IMR-90 (cell line): ENCODE data around the gene AAK1. TPM values are rescaled to one million over a fixed set of nuclear protein-coding genes. Genes with fewer than 3 reads are reported as not detected.

Experiments used
- ATAC-seq: fragments of 200-7000 bp; cut with Tn5 transposase; 2 replicates; pipeline ENCODE4 v1.9.1; 2020; ENCODE audit warnings: low read depth, mild to moderate bottlenecking, moderate library complexity
- BruUV-seq: library from RNA; stranded (reverse); fragments of 400-500 nt; replicated peaks from 2 replicates; lab custom pipeline; 2021; lab: Mats Ljungman, UMichigan
- CTCF ChIA-PET: fragments of 300-600 bp; formaldehyde crosslinking; extraction: SDS; loops from one replicate; lab custom pipeline; 2021; ENCODE audit warnings: antibody characterized with exemption; lab: Yijun Ruan, JAX
- POLR2A ChIA-PET: fragments of 300-600 bp; sonication (Branson Sonifier 250); formaldehyde crosslinking; loops from one replicate; lab custom pipeline; 2022; ENCODE audit warnings: antibody characterized with exemption; ENCODE audit not compliant: unreplicated experiment; lab: Charles Lee
- DNase-seq: peaks from one replicate; pipeline ENCODE4 v3.0.0; 2013
- H2AFZ ChIP-seq: replicated peaks from 2 replicates; pipeline ENCODE3; 2013; ENCODE audit warnings: low read length, mild to moderate bottlenecking; ENCODE audit not compliant: poor library complexity
- H2AK5ac ChIP-seq: 2 replicates; pipeline ENCODE4 v1.6.1; 2013; ENCODE audit warnings: low read depth, low read length, inconsistent platforms
- H2AK9ac ChIP-seq: replicated peaks from 2 replicates; pipeline ENCODE3; 2013; ENCODE audit warnings: mild to moderate bottlenecking, low read depth, low read length, moderate library complexity; ENCODE audit not compliant: poor library complexity
- H2BK120ac ChIP-seq: 2 replicates; pipeline ENCODE4 v1.6.1; 2013; ENCODE audit warnings: low read depth, low read length, inconsistent platforms
- H2BK15ac ChIP-seq: 3 replicates; pipeline ENCODE4 v1.6.1; 2013; ENCODE audit warnings: low read depth, low read length, inconsistent platforms
- H2BK20ac ChIP-seq: 2 replicates; pipeline ENCODE4 v1.6.1; 2013; ENCODE audit warnings: low read depth, mild to moderate bottlenecking, inconsistent platforms, low read length, moderate library complexity
- H2BK5ac ChIP-seq: 2 replicates; pipeline ENCODE4 v1.6.1; 2013; ENCODE audit warnings: mild to moderate bottlenecking, low read depth, low read length, inconsistent platforms; ENCODE audit not compliant: poor library complexity, severe bottlenecking
- H3K14ac ChIP-seq: replicated peaks from 2 replicates; pipeline ENCODE4 v1.6.1; 2013; ENCODE audit warnings: low read depth, low read length, inconsistent platforms
- H3K18ac ChIP-seq: 2 replicates; pipeline ENCODE4 v1.6.1; 2013; ENCODE audit warnings: low read depth, low read length, control low read depth
- H3K23ac ChIP-seq: 2 replicates; pipeline ENCODE4 v1.6.1; 2013; ENCODE audit warnings: low read depth, low read length, inconsistent platforms
- H3K27ac ChIP-seq: 2 replicates; pipeline ENCODE4 v1.5.1; 2013; ENCODE audit warnings: mild to moderate bottlenecking, control low read depth, low read length; ENCODE audit not compliant: insufficient read depth
- H3K27me3 ChIP-seq: 2 replicates; pipeline ENCODE4 v1.6.1; 2013; ENCODE audit warnings: low read length; ENCODE audit not compliant: control insufficient read depth, insufficient read depth
- H3K36me3 ChIP-seq: 2 replicates; pipeline ENCODE4 v1.6.1; 2013; ENCODE audit warnings: low read length, mixed read lengths; ENCODE audit not compliant: control insufficient read depth, insufficient read depth
- H3K4ac ChIP-seq: 2 replicates; pipeline ENCODE4 v1.6.1; 2013; ENCODE audit warnings: low read depth, low read length, inconsistent platforms
- H3K4me1 ChIP-seq: 2 replicates; pipeline ENCODE4 v1.6.1; 2013; ENCODE audit warnings: low read length, mixed read lengths; ENCODE audit not compliant: control insufficient read depth, insufficient read depth
- H3K4me2 ChIP-seq: 2 replicates; pipeline ENCODE4 v1.6.1; 2013; ENCODE audit warnings: low read depth, mild to moderate bottlenecking, control low read depth, low read length, moderate library complexity
- H3K4me3 ChIP-seq: 2 replicates; pipeline ENCODE4 v1.5.1; 2013; ENCODE audit warnings: low read depth, mild to moderate bottlenecking, control low read depth, low read length, moderate library complexity; ENCODE audit not compliant: insufficient read depth
- H3K56ac ChIP-seq: 2 replicates; pipeline ENCODE4 v1.6.1; 2013; ENCODE audit warnings: low read length, inconsistent platforms; ENCODE audit not compliant: insufficient read depth; ENCODE audit errors: extremely low read depth
- H3K79me1 ChIP-seq, 2 experiments: 2 replicates each; pipeline ENCODE4 v1.6.1; 2013; ENCODE audit warnings: low read length in 2 of 2, inconsistent platforms in 1 of 2, low read depth in 1 of 2
- H3K9ac ChIP-seq: 2 replicates; pipeline ENCODE4 v1.6.1; 2013; ENCODE audit warnings: low read depth, low read length, control low read depth
- H3K9me1 ChIP-seq: 2 replicates; pipeline ENCODE4 v1.6.1; 2013; ENCODE audit warnings: low read length, inconsistent platforms; ENCODE audit not compliant: insufficient read depth
- H3K9me3 ChIP-seq: 2 replicates; pipeline ENCODE4 v1.6.1; 2013; ENCODE audit warnings: low read length; ENCODE audit not compliant: control insufficient read depth, insufficient read depth
- H4K20me1 ChIP-seq: 2 replicates; pipeline ENCODE4 v1.6.1; 2013; ENCODE audit warnings: low read length, inconsistent platforms; ENCODE audit not compliant: insufficient read depth
- H4K5ac ChIP-seq: 2 replicates; pipeline ENCODE4 v1.6.1; 2013; ENCODE audit warnings: mild to moderate bottlenecking, low read depth, low read length, control low read depth
- H4K8ac ChIP-seq, 2 experiments: 2 replicates each; pipeline ENCODE4 v1.6.1; 2013; ENCODE audit warnings: low read depth in 2 of 2, low read length in 2 of 2, control low read depth in 1 of 2, inconsistent platforms in 1 of 2
- H4K91ac ChIP-seq: 2 replicates; pipeline ENCODE4 v1.6.1; 2013; ENCODE audit warnings: low read depth, low read length, inconsistent platforms; ENCODE audit not compliant: insufficient read depth
- BHLHE40 ChIP-seq: fragments of 150-350 bp; IDR thresholded peaks from 2 replicates; pipeline ENCODE4 v1.6.1; 2016; ENCODE audit warnings: mild to moderate bottlenecking, low read depth, low read length
- CEBPB ChIP-seq: IDR thresholded peaks from 2 replicates; pipeline ENCODE4 v1.6.1; 2012; ENCODE audit warnings: low read depth, low read length, improper control_type of control experiment
- CHD1 ChIP-seq: IDR thresholded peaks from 2 replicates; pipeline ENCODE4 v1.6.1; 2012; ENCODE audit warnings: low read depth, low read length, improper control_type of control experiment
- MAFK ChIP-seq: IDR thresholded peaks from 2 replicates; pipeline ENCODE4 v1.6.1; 2012; ENCODE audit warnings: low read depth, low read length, improper control_type of control experiment
- MAZ ChIP-seq: IDR thresholded peaks from 2 replicates; pipeline ENCODE4 v1.6.1; 2012; ENCODE audit warnings: low read depth, mild to moderate bottlenecking, low read length, improper control_type of control experiment, moderate library complexity, borderline replicate concordance
- MXI1 ChIP-seq: IDR thresholded peaks from 2 replicates; pipeline ENCODE4 v1.6.1; 2012; ENCODE audit warnings: low read depth, mild to moderate bottlenecking, low read length, moderate library complexity, borderline replicate concordance
- NFE2L2 ChIP-seq: fragments of 150-350 bp; IDR thresholded peaks from 2 replicates; pipeline ENCODE4 v1.6.1; 2016; ENCODE audit warnings: low read depth, mild to moderate bottlenecking, low read length
- POLR2A ChIP-seq: IDR thresholded peaks from 2 replicates; pipeline ENCODE4 v1.6.1; 2012; ENCODE audit warnings: mild to moderate bottlenecking, low read depth, low read length
- RAD21 ChIP-seq: IDR thresholded peaks from 2 replicates; pipeline ENCODE4 v1.6.1; 2012; ENCODE audit warnings: low read length, improper control_type of control experiment
- SMC3 ChIP-seq: fragments of 150-350 bp; IDR thresholded peaks from 2 replicates; pipeline ENCODE4 v1.6.1; 2016; ENCODE audit warnings: low read depth, mild to moderate bottlenecking, antibody characterized with exemption, low read length, moderate library complexity
- WGBS, 2 experiments: methylation state at CpG; one replicate each; pipeline versions ENCODE4 v1.1.5 to v1.1.7; 2013; ENCODE audit warnings: missing lambda C conversion rate in 2 of 2; ENCODE audit not compliant: insufficient read length in 1 of 2; ENCODE audit errors: extremely low coverage in 2 of 2; 5-methylcytosine and 5-hydroxymethylcytosine counted together
- dilution Hi-C: fragments of 300-500 bp; cut with HindIII; formaldehyde crosslinking; loops from one replicate; pipeline ENCODE4 v1.14.3; 2018; ENCODE audit warnings: low sequenced_read_pairs; ENCODE audit not compliant: unreplicated experiment
- in situ Hi-C: fragments of 300-500 bp; cut with MboI; formaldehyde crosslinking; loops from 3 replicates; pipeline ENCODE4 v1.14.3; 2019; ENCODE audit warnings: low sequenced_read_pairs, inconsistent platforms, mixed read lengths
- intact Hi-C: fragments of 100-400 bp; cut with micrococcal nuclease; formaldehyde crosslinking; loops from 2 replicates; pipeline ENCODE4 v1.10.0; 2022
- polyA plus RNA-seq, 3 experiments: library from polyadenylated mRNA; depleted of rRNA; stranded (reverse); fragments of >200 nt; gene quantifications; 2 replicates each; pipeline ENCODE4 v1.2.3, GENCODE V29; 2012; ENCODE audit warnings: low replicate concordance in 1 of 3
- total RNA-seq: library from RNA; depleted of rRNA; stranded (reverse); fragments of >200 nt; gene quantifications from 2 replicates; pipeline ENCODE4 v1.2.3, GENCODE V29; 2012
- TF ChIP-seq, protein P1 (sequence below): conservative IDR thresholded peaks from 2 replicates; pipeline ENCODE4 v1.5.1; 2012; ENCODE audit warnings: mild to moderate bottlenecking, low read depth, low read length, improper control_type of control experiment
- TF ChIP-seq, protein P2 (sequence below): fragments of 150-350 bp; IDR thresholded peaks from 2 replicates; pipeline ENCODE4 v1.6.1; 2016; ENCODE audit warnings: low read depth, mild to moderate bottlenecking, low read length, moderate library complexity, borderline replicate concordance
- TF ChIP-seq, protein P3 (sequence below): fragments of 150-350 bp; IDR thresholded peaks from 2 replicates; pipeline ENCODE4 v1.6.1; 2017; ENCODE audit warnings: mild to moderate bottlenecking, antibody characterized with exemption, low read length, low read depth

The AAK1 gene
- total and polyA plus RNA-seq, 2 of the 4 experiments (the other 2 are of a cell fraction), result 21.9 to 26.5 TPM

DNA sequence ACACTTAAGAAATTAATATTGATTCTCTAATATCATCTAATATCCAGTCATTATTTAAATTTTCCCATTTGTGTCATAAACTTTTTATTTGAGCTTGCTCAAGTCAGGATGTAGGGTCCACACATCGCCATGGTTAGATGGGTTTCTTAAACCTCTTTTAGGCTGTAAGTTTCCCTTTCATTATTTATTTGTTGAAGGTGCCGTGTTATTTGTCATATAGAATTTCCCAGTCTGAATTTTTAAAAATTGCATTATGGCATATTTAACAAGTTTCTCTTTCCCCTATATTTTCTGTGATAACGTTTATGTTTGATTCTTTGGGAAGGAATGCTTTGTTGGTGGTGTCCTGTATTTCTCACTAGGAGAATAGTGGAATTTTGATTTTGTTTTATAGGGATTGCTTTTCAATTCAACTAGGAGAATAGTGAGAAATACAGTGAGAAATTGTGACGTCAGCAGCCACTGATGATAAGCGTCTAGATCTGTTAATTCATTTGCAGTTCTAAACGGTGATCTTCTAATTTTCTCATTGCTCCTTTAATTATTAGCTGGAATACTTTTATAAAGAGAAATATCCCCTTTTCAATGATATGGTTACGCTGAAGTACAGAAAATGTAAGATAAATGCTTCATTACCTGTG, 44.6 kb upstream of the AAK1 start:
- H2AK9ac ChIP-seq, result no peak overlapping the region
- dilution Hi-C loops (no loop called here), intact Hi-C loops (no loop called here), in situ Hi-C loops (no loop called here)
- H4K5ac ChIP-seq, result no peak overlapping the region
- H3K56ac ChIP-seq, result no peak overlapping the region
- H3K4me1 ChIP-seq, result peaks cover 13% of the 10 kb centered on the region
- no TSS peak for BruUV-seq
- ChIA-PET POLR2A (no interaction called here), CTCF (no interaction called here)
- H3K4me2 ChIP-seq, result no peak overlapping the region
- no peak overlapping the region for H2BK20ac ChIP-seq
- H3K9me3 ChIP-seq, result no peaks in the 10 kb centered on the region
- no peak overlapping the region for H4K91ac ChIP-seq
- H3K36me3 ChIP-seq, result no peaks in the 10 kb centered on the region
- no peaks in the 10 kb centered on the region for H4K20me1 ChIP-seq
- no peak overlapping the region for H3K4me3 ChIP-seq
- H3K4ac ChIP-seq, result no peak overlapping the region
- H2BK15ac ChIP-seq, result no peak overlapping the region
- no peak overlapping the region for H3K23ac ChIP-seq
- no peak overlapping the region for H2AFZ ChIP-seq
- ATAC-seq (no peak), DNase-seq (no peak)
- no peak overlapping the region for H4K8ac ChIP-seq
- H3K18ac ChIP-seq, result no peak overlapping the region
- H2BK120ac ChIP-seq, result no peak overlapping the region
- no peaks in the 10 kb centered on the region for H3K27me3 ChIP-seq
- H3K9me1 ChIP-seq, result peaks cover 10% of the 10 kb centered on the region
- WGBS, 2 experiments, result no CpG with 5 or more reads among the region's 7 CpGs
- H3K79me1 ChIP-seq, result peaks cover 0 to 7% of the 10 kb centered on the region in 2 experiments; a peak in 2 of 4 replicates
- H3K9ac ChIP-seq, result no peak overlapping the region
- no peak overlapping the region for H3K27ac ChIP-seq
- H2BK5ac ChIP-seq, result no peak overlapping the region
- no peak overlapping the region for H3K14ac ChIP-seq
- TF ChIP-seq POLR2A, result no peak
- TF ChIP-seq, protein P1, sequence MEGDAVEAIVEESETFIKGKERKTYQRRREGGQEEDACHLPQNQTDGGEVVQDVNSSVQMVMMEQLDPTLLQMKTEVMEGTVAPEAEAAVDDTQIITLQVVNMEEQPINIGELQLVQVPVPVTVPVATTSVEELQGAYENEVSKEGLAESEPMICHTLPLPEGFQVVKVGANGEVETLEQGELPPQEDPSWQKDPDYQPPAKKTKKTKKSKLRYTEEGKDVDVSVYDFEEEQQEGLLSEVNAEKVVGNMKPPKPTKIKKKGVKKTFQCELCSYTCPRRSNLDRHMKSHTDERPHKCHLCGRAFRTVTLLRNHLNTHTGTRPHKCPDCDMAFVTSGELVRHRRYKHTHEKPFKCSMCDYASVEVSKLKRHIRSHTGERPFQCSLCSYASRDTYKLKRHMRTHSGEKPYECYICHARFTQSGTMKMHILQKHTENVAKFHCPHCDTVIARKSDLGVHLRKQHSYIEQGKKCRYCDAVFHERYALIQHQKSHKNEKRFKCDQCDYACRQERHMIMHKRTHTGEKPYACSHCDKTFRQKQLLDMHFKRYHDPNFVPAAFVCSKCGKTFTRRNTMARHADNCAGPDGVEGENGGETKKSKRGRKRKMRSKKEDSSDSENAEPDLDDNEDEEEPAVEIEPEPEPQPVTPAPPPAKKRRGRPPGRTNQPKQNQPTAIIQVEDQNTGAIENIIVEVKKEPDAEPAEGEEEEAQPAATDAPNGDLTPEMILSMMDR, result no peak
- no peak for TF ChIP-seq MAFK
- no peak for TF ChIP-seq SMC3
- no peak for TF ChIP-seq CHD1
- no peak for TF ChIP-seq BHLHE40
- TF ChIP-seq MAZ, result no peak
- TF ChIP-seq, protein P2, sequence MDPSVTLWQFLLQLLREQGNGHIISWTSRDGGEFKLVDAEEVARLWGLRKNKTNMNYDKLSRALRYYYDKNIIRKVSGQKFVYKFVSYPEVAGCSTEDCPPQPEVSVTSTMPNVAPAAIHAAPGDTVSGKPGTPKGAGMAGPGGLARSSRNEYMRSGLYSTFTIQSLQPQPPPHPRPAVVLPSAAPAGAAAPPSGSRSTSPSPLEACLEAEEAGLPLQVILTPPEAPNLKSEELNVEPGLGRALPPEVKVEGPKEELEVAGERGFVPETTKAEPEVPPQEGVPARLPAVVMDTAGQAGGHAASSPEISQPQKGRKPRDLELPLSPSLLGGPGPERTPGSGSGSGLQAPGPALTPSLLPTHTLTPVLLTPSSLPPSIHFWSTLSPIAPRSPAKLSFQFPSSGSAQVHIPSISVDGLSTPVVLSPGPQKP, result no peak
- TF ChIP-seq MXI1, result no peak
- TF ChIP-seq NFE2L2, result no peak
- TF ChIP-seq CEBPB, result no peak
- TF ChIP-seq, protein P3, sequence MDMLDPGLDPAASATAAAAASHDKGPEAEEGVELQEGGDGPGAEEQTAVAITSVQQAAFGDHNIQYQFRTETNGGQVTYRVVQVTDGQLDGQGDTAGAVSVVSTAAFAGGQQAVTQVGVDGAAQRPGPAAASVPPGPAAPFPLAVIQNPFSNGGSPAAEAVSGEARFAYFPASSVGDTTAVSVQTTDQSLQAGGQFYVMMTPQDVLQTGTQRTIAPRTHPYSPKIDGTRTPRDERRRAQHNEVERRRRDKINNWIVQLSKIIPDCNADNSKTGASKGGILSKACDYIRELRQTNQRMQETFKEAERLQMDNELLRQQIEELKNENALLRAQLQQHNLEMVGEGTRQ, result no peak
- TF ChIP-seq RAD21, result no peak
- no peak overlapping the region for H2AK5ac ChIP-seq
